Measurements from ENCODE around the gene PHACTR2. TPM values are rescaled to one million over a fixed set of nuclear protein-coding genes. Genes with fewer than 3 reads are reported as not detected.

Gene PHACTR2
- total RNA-seq, 5 donors from 2014 or later (not counting 1 experiment from before 2014, with no cell fraction given): 31.9 to 50.3 (median 36.7) TPM

GRCh38 chr6:143753678-143754077 is 75.9 kb downstream of the PHACTR2 start:
- no peak overlapping the region for H3K4me3 Mint-ChIP-seq
- Histone ChIP-seq H3K4me1 (ENCODE audit: control insufficient read depth in 1 of 2, extremely low read depth in 1 of 2, insufficient read depth in 2 of 2, low read length in 2 of 2) (no peaks in the 10 kb centered on the region), H3K36me3 (ENCODE audit: control insufficient read depth in 2 of 2, extremely low read depth in 1 of 2, insufficient read depth in 1 of 2, low read length in 1 of 2) (peaks cover 0 to 19% of the 10 kb centered on the region in 2 donors), H3K4me3 (ENCODE audit: control insufficient read depth in 1 of 2, extremely low read depth in 1 of 2, low read length in 1 of 2) (no peak overlapping the region), H3K27ac (ENCODE audit: low read length) (no peak overlapping the region), H3K9me3 (no peaks in the 10 kb centered on the region), H3K27me3 (replicated peaks in 1 of 2; ENCODE audit: control insufficient read depth in 2 of 2, extremely low read depth in 1 of 2, insufficient read depth in 2 of 2, low read length in 1 of 2) (no peaks in the 10 kb centered on the region)
- CTCF ChIA-PET: no interaction called here
- H3K36me3 Mint-ChIP-seq: peaks cover 44% of the 10 kb centered on the region
- POLR2A ChIA-PET: no interaction called here
- ATAC-seq (replicated peaks in 1 of 4): no peak
- H3K27me3 Mint-ChIP-seq: no peaks in the 10 kb centered on the region
- no CpG with 5 or more reads among the region's 4 CpGs for WGBS (ENCODE audit: insufficient coverage)
- H3K9me3 Mint-ChIP-seq: no peaks in the 10 kb centered on the region
- DNase-seq: no peak
- no peak overlapping the region for H3K27ac Mint-ChIP-seq
- H3K4me1 Mint-ChIP-seq: peaks cover 0 to 13% (median 12%) of the 10 kb centered on the region in 3 donors

DNA sequence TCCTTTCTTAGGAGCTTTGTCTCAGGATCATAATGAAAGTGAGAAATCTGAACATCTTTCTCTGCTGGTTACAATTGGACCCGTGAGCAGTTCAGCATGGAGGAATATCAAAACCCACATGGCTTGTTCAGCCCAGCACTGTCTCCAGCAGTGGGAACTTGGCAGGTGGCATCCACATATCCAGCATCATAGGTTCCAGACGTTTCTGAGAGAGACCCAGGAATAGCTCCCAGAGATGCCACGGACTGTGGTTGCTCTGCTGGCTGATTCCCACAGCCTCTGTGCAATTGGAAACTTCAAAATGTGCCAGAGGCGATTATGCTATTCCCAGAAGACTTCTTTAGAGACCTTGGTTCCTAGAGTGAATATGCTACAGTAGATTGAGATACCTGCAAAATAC is 76.4 kb downstream of the PHACTR2 start:
- peaks cover 0 to 19% of the 10 kb centered on the region in 2 donors for H3K36me3 ChIP-seq (ENCODE audit: control insufficient read depth in 2 of 2, extremely low read depth in 1 of 2, insufficient read depth in 1 of 2, low read length in 1 of 2)
- 74% methylated on average over 3 of the region's 4 CpGs for WGBS (ENCODE audit: insufficient coverage)
- no peak overlapping the region for H3K4me3 ChIP-seq (ENCODE audit: control insufficient read depth in 1 of 2, extremely low read depth in 1 of 2, low read length in 1 of 2)
- H3K4me1 Mint-ChIP-seq: peaks cover 4 to 17% (median 15%) of the 10 kb centered on the region in 3 donors
- H3K27me3 ChIP-seq (replicated peaks in 1 of 2; ENCODE audit: control insufficient read depth in 2 of 2, extremely low read depth in 1 of 2, insufficient read depth in 2 of 2, low read length in 1 of 2): no peaks in the 10 kb centered on the region
- no peaks in the 10 kb centered on the region for H3K9me3 ChIP-seq
- H3K27me3 Mint-ChIP-seq: no peaks in the 10 kb centered on the region
- DNase-seq (no peak), ATAC-seq (replicated peaks in 1 of 4) (no peak)
- H3K27ac Mint-ChIP-seq: no peak overlapping the region
- ChIA-PET POLR2A (no interaction called here), CTCF (no interaction called here)
- no peak overlapping the region for H3K4me3 Mint-ChIP-seq
- H3K36me3 Mint-ChIP-seq: peaks cover 42% of the 10 kb centered on the region
- H3K27ac ChIP-seq (ENCODE audit: low read length): no peak overlapping the region
- no peaks in the 10 kb centered on the region for H3K4me1 ChIP-seq (ENCODE audit: control insufficient read depth in 1 of 2, extremely low read depth in 1 of 2, insufficient read depth in 2 of 2, low read length in 2 of 2)
- H3K9me3 Mint-ChIP-seq: no peaks in the 10 kb centered on the region

- Mint-ChIP-seq H3K27ac (no peak overlapping the region), H3K4me1 (peaks cover 14 to 27% (median 25%) of the 10 kb centered on the region in 3 donors)
- WGBS (ENCODE audit: insufficient coverage): 94% methylated on average over 3 of the region's 5 CpGs
Observed at GRCh38 chr6:143755301-143755744, 77.6 kb downstream of the PHACTR2 start.

DNA sequence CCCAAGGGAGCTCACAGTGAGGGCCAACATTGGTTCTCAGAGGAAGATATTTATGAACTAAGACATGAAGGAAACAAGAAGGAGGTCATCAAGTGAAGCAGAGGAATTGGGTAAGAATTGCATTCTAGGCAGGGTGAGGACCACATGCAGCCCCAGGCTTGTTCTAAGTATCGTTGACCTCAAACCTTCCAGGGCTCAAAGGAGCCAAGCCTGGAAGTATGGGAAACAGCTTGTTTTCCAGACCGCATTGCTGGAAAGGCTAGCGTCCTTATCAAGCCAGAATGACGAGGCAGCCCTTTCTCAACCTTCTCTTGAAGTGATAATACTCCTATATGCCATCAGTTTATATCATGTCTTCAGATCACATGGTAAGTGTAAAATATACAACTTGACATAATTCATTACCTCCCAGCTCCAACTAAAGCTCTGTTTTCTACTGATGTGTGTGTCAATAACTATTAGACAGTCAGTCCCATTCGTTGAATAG is 79.6 kb downstream of the PHACTR2 start:
- H3K4me3 Mint-ChIP-seq: no peak overlapping the region
- H3K27me3 Mint-ChIP-seq: no peaks in the 10 kb centered on the region
- no peaks in the 10 kb centered on the region for H3K27me3 ChIP-seq (replicated peaks in 1 of 2; ENCODE audit: control insufficient read depth in 2 of 2, extremely low read depth in 1 of 2, insufficient read depth in 2 of 2, low read length in 1 of 2)
- CTCF ChIA-PET: interaction anchor here in 1 of 2 donors (0.7 kb wide), 1 partner anchor 238 kb away, joined by 3 read pairs; no protein-coding TSS in a partner anchor
- H3K27ac ChIP-seq (ENCODE audit: low read length): no peak overlapping the region
- no peaks in the 10 kb centered on the region for H3K4me1 ChIP-seq (ENCODE audit: control insufficient read depth in 1 of 2, extremely low read depth in 1 of 2, insufficient read depth in 2 of 2, low read length in 2 of 2)
- POLR2A ChIA-PET: no interaction called here
- no peak overlapping the region for H3K4me3 ChIP-seq (ENCODE audit: control insufficient read depth in 1 of 2, extremely low read depth in 1 of 2, low read length in 1 of 2)
- DNase-seq: no peak
- no peak for ATAC-seq (replicated peaks in 1 of 4)
- H3K9me3 ChIP-seq: no peaks in the 10 kb centered on the region
- H3K9me3 Mint-ChIP-seq: no peaks in the 10 kb centered on the region
- H3K27ac Mint-ChIP-seq: no peak overlapping the region
- peaks cover 59% of the 10 kb centered on the region for H3K36me3 Mint-ChIP-seq
- H3K36me3 ChIP-seq (ENCODE audit: control insufficient read depth in 2 of 2, extremely low read depth in 1 of 2, insufficient read depth in 1 of 2, low read length in 1 of 2): peaks cover 0 to 19% of the 10 kb centered on the region in 2 donors
- 100% methylated on average over 1 of the region's 5 CpGs for WGBS (ENCODE audit: insufficient coverage)
- peaks cover 17 to 26% (median 21%) of the 10 kb centered on the region in 3 donors for H3K4me1 Mint-ChIP-seq

More at GRCh38 chr6:143755301-143755744, 77.6 kb downstream of the PHACTR2 start:
- no peak overlapping the region for H3K27ac ChIP-seq (ENCODE audit: low read length)
- DNase-seq: no peak
- Mint-ChIP-seq H3K27me3 (no peaks in the 10 kb centered on the region), H3K9me3 (no peaks in the 10 kb centered on the region), H3K4me3 (no peak overlapping the region), H3K36me3 (peaks cover 51% of the 10 kb centered on the region)
- H3K4me3 ChIP-seq (ENCODE audit: control insufficient read depth in 1 of 2, extremely low read depth in 1 of 2, low read length in 1 of 2): no peak overlapping the region
- H3K4me1 ChIP-seq (ENCODE audit: control insufficient read depth in 1 of 2, extremely low read depth in 1 of 2, insufficient read depth in 2 of 2, low read length in 2 of 2): no peaks in the 10 kb centered on the region
- no peak for ATAC-seq (replicated peaks in 1 of 4)
- no peaks in the 10 kb centered on the region for H3K27me3 ChIP-seq (replicated peaks in 1 of 2; ENCODE audit: control insufficient read depth in 2 of 2, extremely low read depth in 1 of 2, insufficient read depth in 2 of 2, low read length in 1 of 2)
- H3K36me3 ChIP-seq (ENCODE audit: control insufficient read depth in 2 of 2, extremely low read depth in 1 of 2, insufficient read depth in 1 of 2, low read length in 1 of 2): peaks cover 0 to 19% of the 10 kb centered on the region in 2 donors
- H3K9me3 ChIP-seq: no peaks in the 10 kb centered on the region
- ChIA-PET POLR2A (no interaction called here), CTCF (no interaction called here)

GRCh38 chr6:143758551-143758950 is 80.8 kb downstream of the PHACTR2 start:
- H3K9me3 Mint-ChIP-seq: no peaks in the 10 kb centered on the region
- Histone ChIP-seq H3K27me3 (replicated peaks in 1 of 2; ENCODE audit: control insufficient read depth in 2 of 2, extremely low read depth in 1 of 2, insufficient read depth in 2 of 2, low read length in 1 of 2) (no peaks in the 10 kb centered on the region), H3K9me3 (no peaks in the 10 kb centered on the region), H3K27ac (ENCODE audit: low read length) (no peak overlapping the region), H3K4me1 (ENCODE audit: control insufficient read depth in 1 of 2, extremely low read depth in 1 of 2, insufficient read depth in 2 of 2, low read length in 2 of 2) (no peaks in the 10 kb centered on the region), H3K4me3 (ENCODE audit: control insufficient read depth in 1 of 2, extremely low read depth in 1 of 2, low read length in 1 of 2) (no peak overlapping the region), H3K36me3 (ENCODE audit: control insufficient read depth in 2 of 2, extremely low read depth in 1 of 2, insufficient read depth in 1 of 2, low read length in 1 of 2) (peaks cover 0 to 16% of the 10 kb centered on the region in 2 donors)
- H3K27ac Mint-ChIP-seq: no peak overlapping the region
- no peak overlapping the region for H3K4me3 Mint-ChIP-seq
- peaks cover 17 to 26% (median 21%) of the 10 kb centered on the region in 3 donors for H3K4me1 Mint-ChIP-seq
- POLR2A ChIA-PET: no interaction called here
- peaks cover 58% of the 10 kb centered on the region for H3K36me3 Mint-ChIP-seq
- CTCF ChIA-PET: no interaction called here
- no peak for DNase-seq
- no peaks in the 10 kb centered on the region for H3K27me3 Mint-ChIP-seq
- no peak for ATAC-seq (replicated peaks in 1 of 4)

- DNase-seq (no peak), ATAC-seq (replicated peaks in 1 of 4) (no peak)
- Histone ChIP-seq H3K27me3 (replicated peaks in 1 of 2; ENCODE audit: control insufficient read depth in 2 of 2, extremely low read depth in 1 of 2, insufficient read depth in 2 of 2, low read length in 1 of 2) (no peaks in the 10 kb centered on the region), H3K4me3 (ENCODE audit: control insufficient read depth in 1 of 2, extremely low read depth in 1 of 2, low read length in 1 of 2) (no peak overlapping the region), H3K27ac (ENCODE audit: low read length) (no peak overlapping the region), H3K4me1 (ENCODE audit: control insufficient read depth in 1 of 2, extremely low read depth in 1 of 2, insufficient read depth in 2 of 2, low read length in 2 of 2) (no peaks in the 10 kb centered on the region), H3K36me3 (ENCODE audit: control insufficient read depth in 2 of 2, extremely low read depth in 1 of 2, insufficient read depth in 1 of 2, low read length in 1 of 2) (peaks cover 0 to 10% of the 10 kb centered on the region in 2 donors), H3K9me3 (no peaks in the 10 kb centered on the region)
- Mint-ChIP-seq H3K4me3 (no peak overlapping the region), H3K27ac (peak overlapping the region in 1 of 2 donors; percentile 37), H3K36me3 (peaks cover 62% of the 10 kb centered on the region), H3K9me3 (no peaks in the 10 kb centered on the region), H3K27me3 (no peaks in the 10 kb centered on the region), H3K4me1 (peaks cover 17 to 26% (median 21%) of the 10 kb centered on the region in 3 donors)
- POLR2A ChIA-PET: no interaction called here
- CTCF ChIA-PET: interaction anchor here (0.7 kb wide), 3 partner anchors 83 to 185 kb away, joined by 4 to 6 read pairs (median 5); no protein-coding TSS in a partner anchor
- 79% methylated on average over 2 of the region's 3 CpGs for WGBS (ENCODE audit: insufficient coverage)
Observed at GRCh38 chr6:143759666-143760065, 81.9 kb downstream of the PHACTR2 start.

DNA sequence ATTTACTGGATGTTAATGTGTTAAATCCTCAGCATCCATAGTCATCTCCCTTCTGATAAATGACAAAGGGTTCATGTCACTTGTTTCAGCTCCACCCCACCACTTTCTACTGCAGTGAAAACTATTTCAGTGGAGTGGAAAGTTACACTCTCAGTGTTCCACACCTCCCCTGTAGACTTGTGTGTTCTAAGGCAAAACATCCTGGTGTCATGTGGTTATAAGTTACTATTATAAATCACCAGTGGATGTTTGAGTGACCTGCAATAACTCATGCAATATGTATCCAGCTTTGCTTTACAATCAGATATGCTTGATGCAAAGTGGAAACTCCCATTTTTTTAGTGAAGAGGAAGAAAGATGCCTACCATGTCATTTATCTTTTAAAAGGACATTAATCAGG is 83.3 kb downstream of the PHACTR2 start:
- H3K27me3 ChIP-seq (replicated peaks in 1 of 2; ENCODE audit: control insufficient read depth in 2 of 2, extremely low read depth in 1 of 2, insufficient read depth in 2 of 2, low read length in 1 of 2): no peaks in the 10 kb centered on the region
- no peak overlapping the region for H3K4me3 ChIP-seq (ENCODE audit: control insufficient read depth in 1 of 2, extremely low read depth in 1 of 2, low read length in 1 of 2)
- no peak overlapping the region for H3K27ac ChIP-seq (ENCODE audit: low read length)
- DNase-seq (no peak), ATAC-seq (replicated peaks in 1 of 4) (no peak)
- no peaks in the 10 kb centered on the region for H3K9me3 Mint-ChIP-seq
- H3K27me3 Mint-ChIP-seq: no peaks in the 10 kb centered on the region
- H3K4me3 Mint-ChIP-seq: no peak overlapping the region
- no peak overlapping the region for H3K27ac Mint-ChIP-seq
- ChIA-PET POLR2A (no interaction called here), CTCF (no interaction called here)
- H3K36me3 ChIP-seq (ENCODE audit: control insufficient read depth in 2 of 2, extremely low read depth in 1 of 2, insufficient read depth in 1 of 2, low read length in 1 of 2): peaks cover 0 to 11% of the 10 kb centered on the region in 2 donors
- H3K36me3 Mint-ChIP-seq: peaks cover 64% of the 10 kb centered on the region
- peaks cover 17 to 26% (median 21%) of the 10 kb centered on the region in 3 donors for H3K4me1 Mint-ChIP-seq
- H3K9me3 ChIP-seq: no peaks in the 10 kb centered on the region
- H3K4me1 ChIP-seq (ENCODE audit: control insufficient read depth in 1 of 2, extremely low read depth in 1 of 2, insufficient read depth in 2 of 2, low read length in 2 of 2): no peaks in the 10 kb centered on the region

Measured in T-cell (primary cell).